H1 (cell line): ENCODE results near the gene FMNL2. TPM values are rescaled to one million over a fixed set of nuclear protein-coding genes. Genes with fewer than 3 reads are reported as not detected.

Experiments used
- CTCF ChIA-PET: fragments of 300-600 bp; sonication (Branson Sonifier 250); formaldehyde crosslinking; loops from one replicate; lab custom pipeline; 2021; ENCODE audit not compliant: partially characterized antibody; lab: Charles Lee
- POLR2A ChIA-PET: fragments of 300-600 bp; sonication (Branson Sonifier 250); formaldehyde crosslinking; loops from one replicate; lab custom pipeline; 2021; ENCODE audit warnings: inconsistent platforms; ENCODE audit not compliant: partially characterized antibody; lab: Charles Lee
- DNase-seq, 2 experiments: peaks; one replicate each; pipeline versions ENCODE4 v3.0.0 to v3.0.0-alpha.2; 2010 to 2022; ENCODE audit warnings: low spot score in 2 of 2, low read depth in 1 of 2, mixed read lengths in 1 of 2
- FAIRE-seq: peaks from 2 replicates; lab custom pipeline; 2011; peaks lifted over from hg19 to GRCh38; lab: Jason Lieb, UNC
- H2AFZ ChIP-seq: 2 replicates; pipeline ENCODE4 v1.8.1; 2012; ENCODE audit warnings: low read length, inconsistent platforms
- H2AK5ac ChIP-seq: 2 replicates; pipeline ENCODE4 v1.6.1; 2013; ENCODE audit warnings: low read depth, low read length
- H2BK120ac ChIP-seq: replicated peaks from 2 replicates; pipeline ENCODE3; 2013; ENCODE audit warnings: low read depth, low read length, inconsistent platforms
- H2BK12ac ChIP-seq: 2 replicates; pipeline ENCODE4 v1.6.1; 2013; ENCODE audit warnings: low read depth, low read length
- H2BK15ac ChIP-seq: 2 replicates; pipeline ENCODE4 v1.6.1; 2013; ENCODE audit warnings: low read length
- H2BK20ac ChIP-seq: 2 replicates; pipeline ENCODE4 v1.6.1; 2013; ENCODE audit warnings: low read length
- H2BK5ac ChIP-seq: 2 replicates; pipeline ENCODE4 v1.6.1; 2013; ENCODE audit warnings: low read depth, low read length
- H3K14ac ChIP-seq: 2 replicates; pipeline ENCODE4 v1.6.1; 2013; ENCODE audit warnings: inconsistent platforms; ENCODE audit not compliant: insufficient read length
- H3K18ac ChIP-seq: 2 replicates; pipeline ENCODE4 v1.6.1; 2013; ENCODE audit warnings: low read length; ENCODE audit errors: extremely low read depth
- H3K23ac ChIP-seq: 2 replicates; pipeline ENCODE4 v1.6.1; 2013; ENCODE audit warnings: inconsistent platforms; ENCODE audit not compliant: insufficient read length
- H3K23me2 ChIP-seq: 2 replicates; pipeline ENCODE4 v1.6.1; 2013; ENCODE audit warnings: low read depth, low read length
- H3K27ac ChIP-seq: 2 replicates; pipeline ENCODE4 v1.6.1; 2011; ENCODE audit warnings: low read depth, low read length, inconsistent platforms
- H3K27me3 ChIP-seq, 4 experiments: replicated peaks in 1 of 4; 1 replicate in 1 of 4; 2 replicates in 3 of 4; pipeline versions ENCODE4 v1.6.1 to v1.8.1; 2011 to 2013; ENCODE audit warnings: low read length in 3 of 4, mild to moderate bottlenecking in 3 of 4, inconsistent platforms in 2 of 4, mixed read lengths in 2 of 4, moderate library complexity in 1 of 4; ENCODE audit not compliant: control insufficient read depth in 3 of 4, insufficient read depth in 3 of 4; ENCODE audit errors: extremely low read depth in 1 of 4
- H3K36me3 ChIP-seq, 4 experiments: 2 replicates each; pipeline versions ENCODE4 v1.6.1 to v1.8.1; 2011 to 2013; ENCODE audit warnings: mild to moderate bottlenecking in 4 of 4, low read length in 3 of 4, moderate library complexity in 2 of 4, control low read depth in 1 of 4, inconsistent platforms in 1 of 4; ENCODE audit not compliant: insufficient read depth in 4 of 4, control insufficient read depth in 2 of 4
- H3K4ac ChIP-seq: replicated peaks from 2 replicates; pipeline ENCODE3; 2013; ENCODE audit warnings: low read length, low read depth, mixed read lengths, inconsistent platforms; ENCODE audit not compliant: insufficient read length
- H3K4me1 ChIP-seq, 4 experiments: replicated peaks in 1 of 4; 1 replicate in 1 of 4; 2 replicates in 3 of 4; pipeline versions ENCODE4 v1.6.1 to v1.8.1; 2011 to 2013; ENCODE audit warnings: low read length in 3 of 4, inconsistent platforms in 2 of 4, mixed read lengths in 1 of 4; ENCODE audit not compliant: insufficient read depth in 4 of 4, control insufficient read depth in 3 of 4
- H3K4me2 ChIP-seq, 2 experiments: 2 replicates each; pipeline versions ENCODE4 v1.6.1 to v1.8.1; 2011 to 2013; ENCODE audit warnings: low read depth in 2 of 2, low read length in 2 of 2, control low read depth in 1 of 2, inconsistent platforms in 1 of 2, mild to moderate bottlenecking in 1 of 2; ENCODE audit not compliant: insufficient read depth in 1 of 2
- H3K4me3 ChIP-seq, 4 experiments: fragments of 200-600, 300-600 bp in 1 of 4; sonication (generic), shearing (Covaris generic), sonication (Bioruptor Twin) in 1 of 4; 2 replicates each; pipeline versions ENCODE4 v1.5.1 to v1.8.1; 2011 to 2016; ENCODE audit warnings: low read length in 4 of 4, low read depth in 3 of 4, control low read depth in 2 of 4, inconsistent platforms in 2 of 4, mild to moderate bottlenecking in 2 of 4, mixed read lengths in 1 of 4, moderate library complexity in 1 of 4; ENCODE audit not compliant: insufficient read depth in 2 of 4; ENCODE audit errors: extremely low read depth in 1 of 4
- H3K56ac ChIP-seq: replicated peaks from 2 replicates; pipeline ENCODE3; 2013; ENCODE audit warnings: low read depth, mild to moderate bottlenecking, mixed read lengths, low read length, inconsistent platforms; ENCODE audit not compliant: insufficient read length
- H3K79me1 ChIP-seq: 2 replicates; pipeline ENCODE4 v1.6.1; 2013; ENCODE audit warnings: low read depth, low read length, control low read depth
- H3K79me2 ChIP-seq, 2 experiments: 2 replicates each; pipeline versions ENCODE4 v1.6.1 to v1.8.1; 2012 to 2013; ENCODE audit warnings: low read length in 2 of 2, mild to moderate bottlenecking in 2 of 2, inconsistent platforms in 1 of 2; ENCODE audit not compliant: insufficient read depth in 2 of 2, control insufficient read depth in 1 of 2
- H3K9ac ChIP-seq, 4 experiments: replicated peaks in 1 of 4; 1 replicate in 1 of 4; 2 replicates in 3 of 4; pipeline versions ENCODE4 v1.6.1 to v1.8.1; 2011 to 2013; ENCODE audit warnings: low read depth in 3 of 4, low read length in 3 of 4, control low read depth in 2 of 4, mild to moderate bottlenecking in 2 of 4, moderate library complexity in 2 of 4, inconsistent platforms in 1 of 4; ENCODE audit errors: extremely low read depth in 1 of 4
- H3K9me3 ChIP-seq, 2 experiments: 2 replicates each; pipeline versions ENCODE4 v1.6.1 to v1.8.1; 2012 to 2013; ENCODE audit warnings: mild to moderate bottlenecking in 2 of 2, moderate library complexity in 2 of 2, control low read depth in 1 of 2, inconsistent platforms in 1 of 2, low read depth in 1 of 2, low read length in 1 of 2, mixed read lengths in 1 of 2; ENCODE audit not compliant: insufficient read depth in 2 of 2
- H4K20me1 ChIP-seq, 2 experiments: replicated peaks in 1 of 2; 2 replicates each; pipeline versions ENCODE3 to v1.8.1; 2011 to 2013; ENCODE audit warnings: inconsistent platforms in 2 of 2, low read length in 2 of 2, mild to moderate bottlenecking in 1 of 2; ENCODE audit not compliant: insufficient read depth in 2 of 2, control insufficient read depth in 1 of 2
- H4K5ac ChIP-seq: 2 replicates; pipeline ENCODE4 v1.6.1; 2013; ENCODE audit warnings: low read length, low read depth, mixed read lengths, inconsistent platforms; ENCODE audit not compliant: insufficient read length
- H4K8ac ChIP-seq: 2 replicates; pipeline ENCODE4 v1.8.0; 2013; ENCODE audit warnings: mild to moderate bottlenecking, moderate library complexity, low read length, inconsistent platforms; ENCODE audit not compliant: insufficient read depth; ENCODE audit errors: extremely low read depth
- H4K91ac ChIP-seq: replicated peaks from 2 replicates; pipeline ENCODE3; 2013; ENCODE audit warnings: low read length, mixed read lengths, inconsistent platforms; ENCODE audit not compliant: insufficient read length
- CTBP2 ChIP-seq: IDR thresholded peaks from 2 replicates; pipeline ENCODE4 v1.7.0; 2011; ENCODE audit warnings: borderline replicate concordance, mild to moderate bottlenecking, moderate library complexity, mixed read lengths, low read length; ENCODE audit not compliant: insufficient read depth, insufficient read length
- KDM5A ChIP-seq: fragments of 200-600 bp; IDR thresholded peaks from 2 replicates; pipeline ENCODE4 v1.7.1; 2012; ENCODE audit warnings: mild to moderate bottlenecking, low read length, inconsistent platforms, mixed read lengths
- SAP30 ChIP-seq: fragments of 300-600 bp; sonication (generic); IDR thresholded peaks from 2 replicates; pipeline ENCODE4 v1.7.1; 2012; ENCODE audit warnings: low read length, moderate library complexity, mild to moderate bottlenecking, inconsistent platforms; ENCODE audit not compliant: insufficient read depth, insufficient replicate concordance
- SIN3A ChIP-seq, 2 experiments: IDR thresholded peaks in 1 of 2; conservative IDR thresholded peaks in 1 of 2; 2 replicates each; pipeline ENCODE4 v1.6.1; 2011 to 2012; ENCODE audit warnings: low read length in 2 of 2, improper control_type of control experiment in 1 of 2, low read depth in 1 of 2, mild to moderate bottlenecking in 1 of 2
- WGBS, 2 experiments: shearing (Covaris generic) in 1 of 2; methylation state at CpG; one replicate each; pipeline versions ENCODE4 v1.1.6 to v1.1.7; 2013 to 2015; ENCODE audit warnings: low lambda C conversion rate in 2 of 2, mixed read lengths in 2 of 2, inconsistent platforms in 1 of 2, low coverage in 1 of 2, missing lambda C conversion rate in 1 of 2; ENCODE audit not compliant: insufficient replicate concordance in 2 of 2, insufficient coverage in 1 of 2, insufficient read length in 1 of 2; ENCODE audit errors: extremely low coverage in 1 of 2, missing lambda C conversion rate in 1 of 2; 5-methylcytosine and 5-hydroxymethylcytosine counted together
- polyA plus RNA-seq, 7 experiments: library from polyadenylated mRNA; depleted of rRNA in 3 of 7; stranded (reverse) in 5 of 7; unstranded in 2 of 7; fragments of >200 nt in 5 of 7; fragments of 200-250 nt in 2 of 7; gene quantifications; 1 replicate in 5 of 7; 2 replicates in 1 of 7; 4 replicates in 1 of 7; pipeline versions ENCODE4 v1.2.1 to v1.2.3, GENCODE V29; 2011 to 2013; ENCODE audit warnings: missing spikeins in 2 of 7, mixed read lengths in 2 of 7
- total RNA-seq: library from RNA; stranded (reverse); fragmentation: NEBNext Ultra II Directional; extraction: Animal tissue kit (Norgen Biotek cat#: 25700); gene quantifications from 2 replicates; pipeline ENCODE4 v1.2.1, GENCODE V29; 2021

The FMNL2 gene
- total and polyA plus RNA-seq, 2 of the 8 experiments (the other 6 are each of a cell fraction or from before 2014, with no cell fraction given), result 15.5 to 45.1 TPM

DNA sequence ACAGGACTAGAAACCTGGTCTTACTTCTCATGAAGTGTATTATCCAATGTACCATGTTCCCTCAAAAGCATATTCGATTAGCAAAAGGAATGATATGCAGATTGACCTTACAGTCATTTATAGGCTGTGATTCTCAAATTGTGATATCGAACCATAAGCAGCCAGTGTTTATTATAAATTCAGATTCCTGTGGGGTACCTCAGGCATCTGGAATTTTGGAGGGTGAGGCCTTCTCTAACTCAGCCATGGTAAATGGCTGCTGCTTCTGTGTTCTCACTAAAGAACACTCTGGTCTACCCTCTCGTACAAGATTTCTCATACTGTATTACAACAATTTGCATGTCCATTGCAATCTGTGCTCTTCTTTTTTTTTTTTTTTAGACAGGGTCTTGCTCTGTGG is 297.8 kb downstream of the FMNL2 start:
- H2BK20ac ChIP-seq, result no peak overlapping the region
- H3K23ac ChIP-seq, result no peak overlapping the region
- DNase-seq (no peak), FAIRE-seq (no peak)
- no peak overlapping the region for H2BK120ac ChIP-seq
- no peak for TF ChIP-seq SIN3A (conservative IDR thresholded peaks at IDR 0.05 in 1 of 2, IDR thresholded peaks at IDR 0.05 in 1 of 2; ENCODE audit: low read depth in 1 of 2, low read length in 2 of 2)
- no peak for TF ChIP-seq KDM5A
- no peak for TF ChIP-seq SAP30
- TF ChIP-seq CTBP2, result no peak
- no peak overlapping the region for H2AFZ ChIP-seq
- no peak overlapping the region for H4K5ac ChIP-seq
- H4K20me1 ChIP-seq, result no peaks in the 10 kb centered on the region
- no peak overlapping the region for H4K91ac ChIP-seq
- H3K79me2 ChIP-seq, result no peaks in the 10 kb centered on the region
- no peak overlapping the region for H3K9ac ChIP-seq
- H2AK5ac ChIP-seq, result no peak overlapping the region
- no peak overlapping the region for H3K4me2 ChIP-seq
- no peak overlapping the region for H2BK12ac ChIP-seq
- H3K14ac ChIP-seq, result no peak overlapping the region
- H4K8ac ChIP-seq, result no peak overlapping the region
- WGBS, 2 experiments, result 91% methylated on average over 3 of the region's 3 CpGs; no CpG with 5 or more reads in 1 of the 2 experiments
- peaks cover 11 to 37% (median 29%) of the 10 kb centered on the region in 4 experiments for H3K36me3 ChIP-seq
- no peak overlapping the region for H3K4ac ChIP-seq
- POLR2A ChIA-PET, result interaction anchor here (0.6 kb wide), 1 partner anchor 30 kb away, joined by 3 read pairs; no protein-coding TSS in a partner anchor
- no peak overlapping the region for H3K27ac ChIP-seq
- no peak overlapping the region for H3K56ac ChIP-seq
- CTCF ChIA-PET, result interaction anchor here (1.6 to 2.1 kb wide), 2 partner anchors 452 to 457 kb away, joined by 4 to 7 read pairs; partner anchors contain the start of gene STAM2
- H3K18ac ChIP-seq, result no peak overlapping the region
- H3K4me3 ChIP-seq, result no peak overlapping the region
- no peaks in the 10 kb centered on the region for H3K4me1 ChIP-seq
- no peaks in the 10 kb centered on the region for H3K23me2 ChIP-seq
- H2BK15ac ChIP-seq, result no peak overlapping the region
- no peak overlapping the region for H2BK5ac ChIP-seq
- H3K9me3 ChIP-seq, result no peaks in the 10 kb centered on the region
- H3K27me3 ChIP-seq, result peaks cover 0 to 1% (median 0%) of the 10 kb centered on the region in 4 experiments; a peak in 1 of 7 replicates
- no peaks in the 10 kb centered on the region for H3K79me1 ChIP-seq
